HG03175 (cell line): ENCODE measurements around the gene NUB1.

Experiments
- ATAC-seq: cut with Tn5 transposase; IDR thresholded peaks from one replicate; pipeline ENCODE4 v1.9.1; 2021; ENCODE audit warnings: mild to moderate bottlenecking, moderate library complexity; ENCODE audit not compliant: unreplicated experiment

The NUB1 gene

GRCh38 chr7:151400626-151401315 is 59.2 kb downstream of the NUB1 start:
- peak; percentile 79 for ATAC-seq

- ATAC-seq = no peak
Observed at GRCh38 chr7:151402029-151402835, 60.6 kb downstream of the NUB1 start.

- no peak for ATAC-seq
Observed at GRCh38 chr7:151403764-151404163, 62.2 kb downstream of the NUB1 start.

GRCh38 chr7:151404216-151405011 is 62.8 kb downstream of the NUB1 start:
- no peak for ATAC-seq

- no peak for ATAC-seq
Observed at GRCh38 chr7:151405056-151405455, 63.4 kb downstream of the NUB1 start.

- ATAC-seq = no peak
Observed at GRCh38 chr7:151405588-151405987, 64.0 kb downstream of the NUB1 start.

GRCh38 chr7:151406051-151406875 is 64.7 kb downstream of the NUB1 start:
- no peak for ATAC-seq

- no peak for ATAC-seq
Observed at GRCh38 chr7:151406886-151407583, 65.4 kb downstream of the NUB1 start.

- no peak for ATAC-seq
Observed at GRCh38 chr7:151408498-151408838, 66.9 kb downstream of the NUB1 start.

GRCh38 chr7:151408839-151409666 is 67.4 kb downstream of the NUB1 start:
- peak; percentile 76 for ATAC-seq

- no peak for ATAC-seq
Observed at GRCh38 chr7:151409667-151410404, 68.2 kb downstream of the NUB1 start, which contains the start of gene WDR86. Gene WDR86, minus strand, starts transcription at chr7:151410038. Its CDS starts 449 bp downstream, at chr7:151409589.

GRCh38 chr7:151410405-151411390 is 69.1 kb downstream of the NUB1 start:
- no peak for ATAC-seq

- no peak for ATAC-seq
Observed at GRCh38 chr7:151411551-151411950, 69.9 kb downstream of the NUB1 start.

- no peak for ATAC-seq
Observed at GRCh38 chr7:151412318-151412717, 70.7 kb downstream of the NUB1 start.

- ATAC-seq = no peak
Observed at GRCh38 chr7:151413241-151413640, 71.6 kb downstream of the NUB1 start.

GRCh38 chr7:151415375-151416105 is 73.9 kb downstream of the NUB1 start:
- ATAC-seq = no peak
